ENCODE results near the gene CPN1.

The CPN1 gene

DNA sequence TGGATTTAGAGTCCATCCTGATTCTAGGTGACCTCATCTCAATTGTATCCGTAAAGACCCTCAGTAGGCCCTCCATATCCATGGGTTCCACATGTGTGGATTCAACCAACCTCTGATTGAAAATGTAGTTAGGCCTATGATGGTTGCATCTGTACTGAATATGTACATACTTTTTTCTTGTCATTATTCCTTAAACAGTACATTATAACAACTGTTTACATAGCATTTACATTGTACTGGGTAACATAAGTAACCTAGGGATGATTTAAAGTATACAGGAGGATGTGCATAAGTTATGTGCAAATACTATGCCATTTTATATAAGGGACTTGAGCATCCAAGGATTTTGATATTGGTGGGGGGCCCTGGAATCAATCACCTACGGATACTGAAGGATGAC lies 10.1 kb downstream of the CPN1 start:
- TF ChIP-seq, protein P1, sequence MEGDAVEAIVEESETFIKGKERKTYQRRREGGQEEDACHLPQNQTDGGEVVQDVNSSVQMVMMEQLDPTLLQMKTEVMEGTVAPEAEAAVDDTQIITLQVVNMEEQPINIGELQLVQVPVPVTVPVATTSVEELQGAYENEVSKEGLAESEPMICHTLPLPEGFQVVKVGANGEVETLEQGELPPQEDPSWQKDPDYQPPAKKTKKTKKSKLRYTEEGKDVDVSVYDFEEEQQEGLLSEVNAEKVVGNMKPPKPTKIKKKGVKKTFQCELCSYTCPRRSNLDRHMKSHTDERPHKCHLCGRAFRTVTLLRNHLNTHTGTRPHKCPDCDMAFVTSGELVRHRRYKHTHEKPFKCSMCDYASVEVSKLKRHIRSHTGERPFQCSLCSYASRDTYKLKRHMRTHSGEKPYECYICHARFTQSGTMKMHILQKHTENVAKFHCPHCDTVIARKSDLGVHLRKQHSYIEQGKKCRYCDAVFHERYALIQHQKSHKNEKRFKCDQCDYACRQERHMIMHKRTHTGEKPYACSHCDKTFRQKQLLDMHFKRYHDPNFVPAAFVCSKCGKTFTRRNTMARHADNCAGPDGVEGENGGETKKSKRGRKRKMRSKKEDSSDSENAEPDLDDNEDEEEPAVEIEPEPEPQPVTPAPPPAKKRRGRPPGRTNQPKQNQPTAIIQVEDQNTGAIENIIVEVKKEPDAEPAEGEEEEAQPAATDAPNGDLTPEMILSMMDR (IDR thresholded peaks at IDR 0.05): no peak
- H3K4me1 Mint-ChIP-seq: no peaks in the 10 kb centered on the region
- no peak overlapping the region for H3K4me3 Mint-ChIP-seq
- no peak for DNase-seq
- no peak overlapping the region for H3K27ac Mint-ChIP-seq
- peaks cover 10% of the 10 kb centered on the region for H3K27me3 Mint-ChIP-seq (ENCODE audit: low read depth, poor library complexity)
- no peaks in the 10 kb centered on the region for H3K36me3 Mint-ChIP-seq (ENCODE audit: low read depth)
- H3K9me3 Mint-ChIP-seq: no peaks in the 10 kb centered on the region

DNA sequence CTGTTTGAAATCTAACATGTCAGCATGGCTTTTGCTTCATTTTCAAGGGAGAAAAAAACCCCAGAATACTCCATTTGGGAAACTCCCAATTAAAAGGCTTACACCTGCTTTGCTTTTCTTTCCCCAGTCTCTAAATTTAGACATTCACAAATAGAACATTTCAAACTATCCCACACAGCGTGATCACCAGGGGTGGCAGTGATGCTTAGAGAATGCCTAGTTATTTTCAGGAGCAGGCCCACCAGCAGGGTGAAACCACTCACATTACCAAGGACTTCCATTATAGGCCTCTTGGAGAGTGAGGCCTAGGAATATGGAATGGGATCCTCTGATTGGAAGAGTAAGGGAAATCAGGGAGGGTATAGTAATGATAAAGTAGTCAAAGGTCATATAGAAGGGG lies 14.2 kb downstream of the CPN1 start:
- H3K4me3 Mint-ChIP-seq: no peak overlapping the region
- H3K27ac Mint-ChIP-seq: no peak overlapping the region
- peaks cover 5% of the 10 kb centered on the region for H3K4me1 Mint-ChIP-seq
- DNase-seq: no peak
- H3K36me3 Mint-ChIP-seq (ENCODE audit: low read depth): no peaks in the 10 kb centered on the region
- peaks cover 8% of the 10 kb centered on the region for H3K27me3 Mint-ChIP-seq (ENCODE audit: low read depth, poor library complexity)
- H3K9me3 Mint-ChIP-seq: no peaks in the 10 kb centered on the region
- TF ChIP-seq, protein P1 (IDR thresholded peaks at IDR 0.05): no peak

DNA sequence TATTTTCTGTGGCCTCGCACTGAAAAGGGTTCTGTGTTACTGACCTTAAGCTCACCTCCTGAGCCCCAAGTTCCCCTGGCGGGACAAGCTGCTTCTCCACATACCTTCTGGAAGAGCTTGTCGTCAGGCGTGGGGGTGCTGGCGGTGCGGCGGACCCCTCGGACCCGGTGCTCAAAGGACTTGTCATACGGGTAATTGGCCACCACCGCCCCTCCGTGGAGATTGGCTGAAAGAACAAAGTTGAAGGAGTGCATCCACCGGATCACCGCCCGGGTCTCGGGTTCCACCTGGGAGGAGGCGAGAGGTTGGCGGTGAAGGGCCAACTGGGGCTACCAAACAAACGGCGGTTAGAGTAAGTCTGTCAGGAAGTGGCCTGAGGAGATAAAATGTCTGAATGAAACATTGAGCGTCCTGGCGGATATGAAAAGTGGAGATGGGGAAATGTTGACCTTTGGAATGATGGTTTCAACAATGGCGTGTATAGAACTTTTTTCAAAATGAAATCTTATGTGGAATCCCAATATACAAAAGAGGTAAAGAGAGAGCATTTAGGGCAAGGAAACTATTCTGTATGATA lies 16.5 kb downstream of the CPN1 start:
- Mint-ChIP-seq H3K4me3 (peak overlapping the region; percentile 22), H3K27me3 (ENCODE audit: low read depth, poor library complexity) (peaks cover 12% of the 10 kb centered on the region), H3K4me1 (peaks cover 5% of the 10 kb centered on the region), H3K27ac (peak overlapping the region; percentile 46), H3K36me3 (ENCODE audit: low read depth) (no peaks in the 10 kb centered on the region), H3K9me3 (no peaks in the 10 kb centered on the region)
- DNase-seq: peak; percentile 8
- TF ChIP-seq, protein P1 (IDR thresholded peaks at IDR 0.05): no peak

DNA sequence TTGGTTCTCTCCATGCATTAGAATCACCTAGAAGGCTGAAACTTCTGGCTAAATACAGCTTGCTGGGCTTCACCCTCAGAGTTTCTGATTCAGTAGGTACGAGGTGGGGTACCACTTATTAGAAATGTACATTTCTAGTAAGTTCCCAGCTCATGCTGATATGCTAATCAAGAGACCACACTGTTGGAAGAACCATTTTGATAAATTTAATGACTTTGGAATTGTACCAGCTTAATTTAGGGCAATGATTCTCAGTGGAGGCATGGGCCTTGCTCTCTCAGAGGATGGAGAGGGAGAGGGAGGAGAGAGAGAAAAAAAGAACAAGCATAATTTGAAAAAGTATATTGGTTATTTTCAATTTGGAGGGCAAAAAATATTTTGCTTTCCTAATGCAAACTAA lies 20.3 kb downstream of the CPN1 start:
- peaks cover 10% of the 10 kb centered on the region for H3K9me3 Mint-ChIP-seq
- DNase-seq: no peak
- peaks cover 5% of the 10 kb centered on the region for H3K4me1 Mint-ChIP-seq
- H3K27me3 Mint-ChIP-seq (ENCODE audit: low read depth, poor library complexity): peaks cover 8% of the 10 kb centered on the region
- H3K4me3 Mint-ChIP-seq: no peak overlapping the region
- TF ChIP-seq, protein P1 (IDR thresholded peaks at IDR 0.05): no peak
- no peak overlapping the region for H3K27ac Mint-ChIP-seq
- H3K36me3 Mint-ChIP-seq (ENCODE audit: low read depth): no peaks in the 10 kb centered on the region

DNA sequence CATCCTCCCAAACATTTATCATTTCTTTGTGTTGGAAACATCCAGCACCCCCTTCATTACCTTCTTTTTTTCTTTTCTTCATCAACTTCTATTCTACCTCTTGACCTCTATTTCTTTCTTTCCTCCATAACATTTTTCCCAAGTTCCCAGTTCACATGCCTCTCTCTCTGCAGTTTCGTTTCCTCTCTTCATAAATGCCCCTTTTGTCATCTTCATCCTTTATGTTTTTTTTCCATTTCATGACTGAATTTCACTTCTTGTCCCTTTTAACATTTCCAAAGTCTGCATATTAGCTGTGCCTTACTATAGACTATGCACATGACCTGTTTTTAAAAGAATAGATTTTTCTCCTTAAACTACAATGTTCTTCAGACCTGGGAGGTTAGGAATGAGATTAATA lies 23.7 kb downstream of the CPN1 start:
- no peak overlapping the region for H3K4me3 Mint-ChIP-seq
- TF ChIP-seq, protein P1 (IDR thresholded peaks at IDR 0.05): no peak
- no peak for DNase-seq
- H3K27me3 Mint-ChIP-seq (ENCODE audit: low read depth, poor library complexity): peaks cover 6% of the 10 kb centered on the region
- H3K27ac Mint-ChIP-seq: no peak overlapping the region
- no peaks in the 10 kb centered on the region for H3K4me1 Mint-ChIP-seq
- peaks cover 16% of the 10 kb centered on the region for H3K9me3 Mint-ChIP-seq
- H3K36me3 Mint-ChIP-seq (ENCODE audit: low read depth): no peaks in the 10 kb centered on the region

DNA sequence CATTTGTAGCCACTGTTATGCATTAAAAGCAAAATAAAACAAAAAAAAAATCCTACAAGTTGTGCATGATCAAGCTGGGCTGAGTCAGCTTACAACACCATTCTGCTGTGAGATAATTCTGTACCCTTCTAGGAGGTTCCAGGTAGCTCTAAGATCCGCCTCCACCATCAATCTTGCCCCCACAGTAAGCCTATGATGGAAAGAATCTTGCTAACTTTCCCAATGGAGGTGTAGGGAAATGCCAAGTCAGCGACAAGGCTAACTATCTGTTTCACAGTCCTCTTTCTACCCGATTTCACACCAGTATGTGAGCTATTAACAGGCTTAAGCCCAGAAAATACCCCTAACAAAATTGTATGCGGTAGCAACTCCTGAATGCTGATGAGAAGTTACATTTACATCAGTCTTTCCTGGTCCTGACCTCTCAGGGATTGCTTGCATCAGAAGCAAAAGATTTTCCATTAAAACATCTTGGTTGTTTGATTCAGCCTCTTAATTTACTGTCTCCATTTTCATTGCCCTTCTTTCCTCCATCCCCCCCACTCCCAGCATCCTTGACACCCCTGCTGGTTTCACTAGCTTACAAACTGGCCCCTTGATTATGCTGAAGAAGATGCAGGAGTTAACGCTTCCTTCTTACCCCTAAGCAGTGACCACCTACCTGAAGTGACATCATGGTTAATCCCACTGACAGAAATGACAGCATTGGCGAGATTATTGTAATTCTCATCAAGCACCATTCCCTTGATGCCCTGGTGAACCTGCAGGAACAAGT lies 27.8 kb downstream of the CPN1 start:
- Mint-ChIP-seq H3K9me3 (peaks cover 15% of the 10 kb centered on the region), H3K4me3 (no peak overlapping the region), H3K27me3 (ENCODE audit: low read depth, poor library complexity) (peaks cover 4% of the 10 kb centered on the region), H3K27ac (no peak overlapping the region), H3K4me1 (peaks cover 5% of the 10 kb centered on the region), H3K36me3 (ENCODE audit: low read depth) (no peaks in the 10 kb centered on the region)
- TF ChIP-seq, protein P1 (IDR thresholded peaks at IDR 0.05): no peak
- DNase-seq: no peak
